IMR-90 (cell line): ENCODE results near the gene B4GALNT2. TPM values are rescaled to one million over a fixed set of nuclear protein-coding genes. Genes with fewer than 3 reads are reported as not detected.
A peak's percentile ranks its signal among the peaks of the same experiment; 100 is the strongest.

Source experiments
- ATAC-seq: fragments of 200-7000 bp; cut with Tn5 transposase; 2 replicates; pipeline ENCODE4 v1.9.1; 2020; ENCODE audit warnings: low read depth, mild to moderate bottlenecking, moderate library complexity
- BruUV-seq: library from RNA; stranded (reverse); fragments of 400-500 nt; replicated peaks from 2 replicates; lab custom pipeline; 2021; lab: Mats Ljungman, UMichigan
- CTCF ChIA-PET: fragments of 300-600 bp; formaldehyde crosslinking; extraction: SDS; loops from one replicate; lab custom pipeline; 2021; ENCODE audit warnings: antibody characterized with exemption; lab: Yijun Ruan, JAX
- POLR2A ChIA-PET: fragments of 300-600 bp; sonication (Branson Sonifier 250); formaldehyde crosslinking; loops from one replicate; lab custom pipeline; 2022; ENCODE audit warnings: antibody characterized with exemption; ENCODE audit not compliant: unreplicated experiment; lab: Charles Lee
- DNase-seq: peaks from one replicate; pipeline ENCODE4 v3.0.0; 2013
- H2AFZ ChIP-seq: replicated peaks from 2 replicates; pipeline ENCODE3; 2013; ENCODE audit warnings: low read length, mild to moderate bottlenecking; ENCODE audit not compliant: poor library complexity
- H2AK5ac ChIP-seq: 2 replicates; pipeline ENCODE4 v1.6.1; 2013; ENCODE audit warnings: low read depth, low read length, inconsistent platforms
- H2AK9ac ChIP-seq: replicated peaks from 2 replicates; pipeline ENCODE3; 2013; ENCODE audit warnings: mild to moderate bottlenecking, low read depth, low read length, moderate library complexity; ENCODE audit not compliant: poor library complexity
- H2BK120ac ChIP-seq: 2 replicates; pipeline ENCODE4 v1.6.1; 2013; ENCODE audit warnings: low read depth, low read length, inconsistent platforms
- H2BK15ac ChIP-seq: 3 replicates; pipeline ENCODE4 v1.6.1; 2013; ENCODE audit warnings: low read depth, low read length, inconsistent platforms
- H2BK20ac ChIP-seq: 2 replicates; pipeline ENCODE4 v1.6.1; 2013; ENCODE audit warnings: low read depth, mild to moderate bottlenecking, inconsistent platforms, low read length, moderate library complexity
- H2BK5ac ChIP-seq: 2 replicates; pipeline ENCODE4 v1.6.1; 2013; ENCODE audit warnings: mild to moderate bottlenecking, low read depth, low read length, inconsistent platforms; ENCODE audit not compliant: poor library complexity, severe bottlenecking
- H3K14ac ChIP-seq: replicated peaks from 2 replicates; pipeline ENCODE4 v1.6.1; 2013; ENCODE audit warnings: low read depth, low read length, inconsistent platforms
- H3K18ac ChIP-seq: 2 replicates; pipeline ENCODE4 v1.6.1; 2013; ENCODE audit warnings: low read depth, low read length, control low read depth
- H3K23ac ChIP-seq: 2 replicates; pipeline ENCODE4 v1.6.1; 2013; ENCODE audit warnings: low read depth, low read length, inconsistent platforms
- H3K27ac ChIP-seq: 2 replicates; pipeline ENCODE4 v1.5.1; 2013; ENCODE audit warnings: mild to moderate bottlenecking, control low read depth, low read length; ENCODE audit not compliant: insufficient read depth
- H3K27me3 ChIP-seq: 2 replicates; pipeline ENCODE4 v1.6.1; 2013; ENCODE audit warnings: low read length; ENCODE audit not compliant: control insufficient read depth, insufficient read depth
- H3K36me3 ChIP-seq: 2 replicates; pipeline ENCODE4 v1.6.1; 2013; ENCODE audit warnings: low read length, mixed read lengths; ENCODE audit not compliant: control insufficient read depth, insufficient read depth
- H3K4ac ChIP-seq: 2 replicates; pipeline ENCODE4 v1.6.1; 2013; ENCODE audit warnings: low read depth, low read length, inconsistent platforms
- H3K4me1 ChIP-seq: 2 replicates; pipeline ENCODE4 v1.6.1; 2013; ENCODE audit warnings: low read length, mixed read lengths; ENCODE audit not compliant: control insufficient read depth, insufficient read depth
- H3K4me2 ChIP-seq: 2 replicates; pipeline ENCODE4 v1.6.1; 2013; ENCODE audit warnings: low read depth, mild to moderate bottlenecking, control low read depth, low read length, moderate library complexity
- H3K4me3 ChIP-seq: 2 replicates; pipeline ENCODE4 v1.5.1; 2013; ENCODE audit warnings: low read depth, mild to moderate bottlenecking, control low read depth, low read length, moderate library complexity; ENCODE audit not compliant: insufficient read depth
- H3K56ac ChIP-seq: 2 replicates; pipeline ENCODE4 v1.6.1; 2013; ENCODE audit warnings: low read length, inconsistent platforms; ENCODE audit not compliant: insufficient read depth; ENCODE audit errors: extremely low read depth
- H3K79me1 ChIP-seq, 2 experiments: 2 replicates each; pipeline ENCODE4 v1.6.1; 2013; ENCODE audit warnings: low read length in 2 of 2, inconsistent platforms in 1 of 2, low read depth in 1 of 2
- H3K9ac ChIP-seq: 2 replicates; pipeline ENCODE4 v1.6.1; 2013; ENCODE audit warnings: low read depth, low read length, control low read depth
- H3K9me1 ChIP-seq: 2 replicates; pipeline ENCODE4 v1.6.1; 2013; ENCODE audit warnings: low read length, inconsistent platforms; ENCODE audit not compliant: insufficient read depth
- H3K9me3 ChIP-seq: 2 replicates; pipeline ENCODE4 v1.6.1; 2013; ENCODE audit warnings: low read length; ENCODE audit not compliant: control insufficient read depth, insufficient read depth
- H4K20me1 ChIP-seq: 2 replicates; pipeline ENCODE4 v1.6.1; 2013; ENCODE audit warnings: low read length, inconsistent platforms; ENCODE audit not compliant: insufficient read depth
- H4K5ac ChIP-seq: 2 replicates; pipeline ENCODE4 v1.6.1; 2013; ENCODE audit warnings: mild to moderate bottlenecking, low read depth, low read length, control low read depth
- H4K8ac ChIP-seq, 2 experiments: 2 replicates each; pipeline ENCODE4 v1.6.1; 2013; ENCODE audit warnings: low read depth in 2 of 2, low read length in 2 of 2, control low read depth in 1 of 2, inconsistent platforms in 1 of 2
- H4K91ac ChIP-seq: 2 replicates; pipeline ENCODE4 v1.6.1; 2013; ENCODE audit warnings: low read depth, low read length, inconsistent platforms; ENCODE audit not compliant: insufficient read depth
- BHLHE40 ChIP-seq: fragments of 150-350 bp; IDR thresholded peaks from 2 replicates; pipeline ENCODE4 v1.6.1; 2016; ENCODE audit warnings: mild to moderate bottlenecking, low read depth, low read length
- CEBPB ChIP-seq: IDR thresholded peaks from 2 replicates; pipeline ENCODE4 v1.6.1; 2012; ENCODE audit warnings: low read depth, low read length, improper control_type of control experiment
- CHD1 ChIP-seq: IDR thresholded peaks from 2 replicates; pipeline ENCODE4 v1.6.1; 2012; ENCODE audit warnings: low read depth, low read length, improper control_type of control experiment
- CTCF ChIP-seq: conservative IDR thresholded peaks from 2 replicates; pipeline ENCODE4 v1.5.1; 2012; ENCODE audit warnings: mild to moderate bottlenecking, low read depth, low read length, improper control_type of control experiment
- ELK1 ChIP-seq: fragments of 150-350 bp; IDR thresholded peaks from 2 replicates; pipeline ENCODE4 v1.6.1; 2016; ENCODE audit warnings: low read depth, mild to moderate bottlenecking, low read length, moderate library complexity, borderline replicate concordance
- FOS ChIP-seq: fragments of 150-350 bp; IDR thresholded peaks from 2 replicates; pipeline ENCODE4 v1.6.1; 2016; ENCODE audit warnings: low read depth, low read length
- MAFK ChIP-seq: IDR thresholded peaks from 2 replicates; pipeline ENCODE4 v1.6.1; 2012; ENCODE audit warnings: low read depth, low read length, improper control_type of control experiment
- MAZ ChIP-seq: IDR thresholded peaks from 2 replicates; pipeline ENCODE4 v1.6.1; 2012; ENCODE audit warnings: low read depth, mild to moderate bottlenecking, low read length, improper control_type of control experiment, moderate library complexity, borderline replicate concordance
- MXI1 ChIP-seq: IDR thresholded peaks from 2 replicates; pipeline ENCODE4 v1.6.1; 2012; ENCODE audit warnings: low read depth, mild to moderate bottlenecking, low read length, moderate library complexity, borderline replicate concordance
- NFE2L2 ChIP-seq: fragments of 150-350 bp; IDR thresholded peaks from 2 replicates; pipeline ENCODE4 v1.6.1; 2016; ENCODE audit warnings: low read depth, mild to moderate bottlenecking, low read length
- POLR2A ChIP-seq: IDR thresholded peaks from 2 replicates; pipeline ENCODE4 v1.6.1; 2012; ENCODE audit warnings: mild to moderate bottlenecking, low read depth, low read length
- RAD21 ChIP-seq: IDR thresholded peaks from 2 replicates; pipeline ENCODE4 v1.6.1; 2012; ENCODE audit warnings: low read length, improper control_type of control experiment
- RCOR1 ChIP-seq: IDR thresholded peaks from 2 replicates; pipeline ENCODE4 v1.6.1; 2012; ENCODE audit warnings: mild to moderate bottlenecking, low read length, improper control_type of control experiment; ENCODE audit not compliant: insufficient replicate concordance
- RFX5 ChIP-seq: IDR thresholded peaks from 2 replicates; pipeline ENCODE4 v1.8.0; 2012; ENCODE audit warnings: low read depth, mild to moderate bottlenecking, low read length, moderate library complexity
- SMC3 ChIP-seq: fragments of 150-350 bp; IDR thresholded peaks from 2 replicates; pipeline ENCODE4 v1.6.1; 2016; ENCODE audit warnings: low read depth, mild to moderate bottlenecking, antibody characterized with exemption, low read length, moderate library complexity
- USF2 ChIP-seq: fragments of 150-350 bp; IDR thresholded peaks from 2 replicates; pipeline ENCODE4 v1.6.1; 2017; ENCODE audit warnings: mild to moderate bottlenecking, antibody characterized with exemption, low read length, low read depth
- WGBS, 2 experiments: methylation state at CpG; one replicate each; pipeline versions ENCODE4 v1.1.5 to v1.1.7; 2013; ENCODE audit warnings: missing lambda C conversion rate in 2 of 2; ENCODE audit not compliant: insufficient read length in 1 of 2; ENCODE audit errors: extremely low coverage in 2 of 2; 5-methylcytosine and 5-hydroxymethylcytosine counted together
- dilution Hi-C: fragments of 300-500 bp; cut with HindIII; formaldehyde crosslinking; loops from one replicate; pipeline ENCODE4 v1.14.3; 2018; ENCODE audit warnings: low sequenced_read_pairs; ENCODE audit not compliant: unreplicated experiment
- in situ Hi-C: fragments of 300-500 bp; cut with MboI; formaldehyde crosslinking; loops from 3 replicates; pipeline ENCODE4 v1.14.3; 2019; ENCODE audit warnings: low sequenced_read_pairs, inconsistent platforms, mixed read lengths
- intact Hi-C: fragments of 100-400 bp; cut with micrococcal nuclease; formaldehyde crosslinking; loops from 2 replicates; pipeline ENCODE4 v1.10.0; 2022
- polyA plus RNA-seq, 3 experiments: library from polyadenylated mRNA; depleted of rRNA; stranded (reverse); fragments of >200 nt; gene quantifications; 2 replicates each; pipeline ENCODE4 v1.2.3, GENCODE V29; 2012; ENCODE audit warnings: low replicate concordance in 1 of 3
- total RNA-seq: library from RNA; depleted of rRNA; stranded (reverse); fragments of >200 nt; gene quantifications from 2 replicates; pipeline ENCODE4 v1.2.3, GENCODE V29; 2012

The B4GALNT2 gene
- total and polyA plus RNA-seq, 2 of the 4 experiments (the other 2 are of a cell fraction), result not detected

DNA sequence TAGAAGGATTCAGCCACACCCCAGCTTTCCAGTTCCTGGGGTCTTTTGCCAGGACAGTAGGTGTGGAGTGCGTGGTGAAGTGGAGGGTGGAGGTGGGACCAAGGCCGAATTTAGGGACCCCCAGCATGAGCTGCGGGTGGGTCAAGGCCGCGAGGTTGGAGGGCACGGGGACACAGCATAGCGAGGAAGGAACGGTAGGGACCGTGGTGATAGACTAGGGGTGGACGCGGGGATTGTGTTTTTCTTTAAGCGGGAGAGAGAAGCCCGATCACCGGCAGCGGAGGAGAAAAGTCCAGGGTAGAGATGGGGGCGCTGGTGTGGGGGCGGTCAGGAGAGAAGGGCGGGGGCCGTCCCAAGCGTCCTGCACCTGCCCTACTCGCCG lies 261 bp upstream of the B4GALNT2 start:
- in situ Hi-C loops, result no loop called here
- DNase-seq (no peak), ATAC-seq (peak; percentile 47; the same call in 1 of the 2 replicates)
- H2BK20ac ChIP-seq, result no peak overlapping the region
- no peak overlapping the region for H4K91ac ChIP-seq
- peaks cover 17% of the 10 kb centered on the region for H3K27me3 ChIP-seq
- no peak overlapping the region for H3K18ac ChIP-seq
- no peaks in the 10 kb centered on the region for H4K20me1 ChIP-seq
- no peak overlapping the region; the same call in 1 of the 2 replicates for H3K4ac ChIP-seq
- no peak for TF ChIP-seq FOS
- no peak for TF ChIP-seq POLR2A
- no peak for TF ChIP-seq RCOR1
- no peak for TF ChIP-seq CEBPB
- TF ChIP-seq MAFK, result no peak
- no peak for TF ChIP-seq MAZ
- TF ChIP-seq ELK1, result no peak
- no peak for TF ChIP-seq RAD21
- no peak for TF ChIP-seq BHLHE40
- no peak for TF ChIP-seq MXI1
- TF ChIP-seq CTCF, result no peak
- TF ChIP-seq SMC3, result no peak
- no peak for TF ChIP-seq RFX5
- no peak for TF ChIP-seq USF2
- no peak for TF ChIP-seq NFE2L2
- no peak for TF ChIP-seq CHD1
- H3K14ac ChIP-seq, result no peak overlapping the region
- POLR2A ChIA-PET, result no interaction called here
- H2BK120ac ChIP-seq, result no peak overlapping the region
- no peaks in the 10 kb centered on the region for H3K36me3 ChIP-seq
- no peak overlapping the region for H2BK5ac ChIP-seq
- peak overlapping the region; percentile 3; the same call in 1 of the 2 replicates for H3K23ac ChIP-seq
- H2AFZ ChIP-seq, result peak overlapping the region; percentile 85
- no peak overlapping the region for H4K8ac ChIP-seq
- 14% methylated on average over 17 of the region's 22 CpGs; no CpG with 5 or more reads in 1 of the 2 experiments for WGBS, 2 experiments
- no peak overlapping the region for H3K56ac ChIP-seq
- H4K5ac ChIP-seq, result no peak overlapping the region
- CTCF ChIA-PET, result no interaction called here
- no peak overlapping the region for H3K27ac ChIP-seq
- peak overlapping the region; percentile 42 for H2AK9ac ChIP-seq
- H3K4me2 ChIP-seq, result peak overlapping the region; percentile 89
- H3K9ac ChIP-seq, result no peak overlapping the region
- no peak overlapping the region for H2AK5ac ChIP-seq
- intact Hi-C loops, result no loop called here
- 0 out of 2 replicates have a peak, but pooled peaks cover 3% of the 10 kb centered on the region for H3K9me1 ChIP-seq
- no peak overlapping the region; the same call in 2 of the 3 replicates for H2BK15ac ChIP-seq
- BruUV-seq, result no TSS peak
- dilution Hi-C loops, result no loop called here
- H3K9me3 ChIP-seq, result peaks cover 11% of the 10 kb centered on the region
- no peaks in the 10 kb centered on the region for H3K4me1 ChIP-seq
- H3K4me3 ChIP-seq, result peak overlapping the region; percentile 41
- H3K79me1 ChIP-seq, result no peaks in the 10 kb centered on the region
